Naive thymus-derived CD8-positive, alpha-beta T cell (primary cell): ENCODE results near the gene AGAP6. TPM values are rescaled to one million over a fixed set of nuclear protein-coding genes. Genes with fewer than 3 reads are reported as not detected.
"Not testable (repeated sequence)": the region's sequence is repeated elsewhere in the genome, so short reads cannot be mapped to it uniquely, and the experiment has no call there.

Source experiments
- ATAC-seq, 2 donors: fragments of 150-1000 bp; cut with Tn5 transposase in 1 of 2; sonication (Bioruptor Pico), chemical (Tn5 transposase) in 1 of 2; 1 replicate in 1 of 2; 2 replicates in 1 of 2; pipeline ENCODE4 v1.10.0; 2021; ENCODE audit warnings: mild to moderate bottlenecking in 2 of 2, moderate library complexity in 2 of 2
- POLR2A ChIA-PET: fragments of 350-600 bp; sonication (Branson Sonifier 250); formaldehyde crosslinking; loops from one replicate; lab custom pipeline; 2021; ENCODE audit warnings: antibody characterized with exemption; lab: Charles Lee
- DNase-seq, 10 donors: peaks; one replicate each; pipeline versions ENCODE4 v3.0.0 to v3.0.0-alpha.2; 2020 to 2022
- H3K27ac Mint-ChIP-seq, 10 donors: one replicate each; pipeline ENCODE4 v1.8.0; 2020 to 2022; ENCODE audit warnings: mild to moderate bottlenecking in 10 of 10, mixed read lengths in 10 of 10, moderate library complexity in 4 of 10, inconsistent platforms in 1 of 10
- H3K27me3 Mint-ChIP-seq, 5 donors: one replicate each; pipeline ENCODE4 v1.8.0; 2021 to 2022; ENCODE audit warnings: mixed read lengths in 5 of 5
- H3K36me3 Mint-ChIP-seq, 3 donors: one replicate each; pipeline ENCODE4 v1.8.0; 2020 to 2022; ENCODE audit warnings: mixed read lengths in 3 of 3, mild to moderate bottlenecking in 2 of 3, inconsistent platforms in 1 of 3
- H3K4me1 Mint-ChIP-seq, 4 donors: one replicate each; pipeline ENCODE4 v1.8.0; 2021 to 2022; ENCODE audit warnings: mixed read lengths in 4 of 4
- H3K4me3 Mint-ChIP-seq, 10 donors: one replicate each; pipeline ENCODE4 v1.8.0; 2020 to 2022; ENCODE audit warnings: mild to moderate bottlenecking in 10 of 10, mixed read lengths in 10 of 10, moderate library complexity in 6 of 10, inconsistent platforms in 1 of 10
- H3K9me3 Mint-ChIP-seq, 9 donors: one replicate each; pipeline ENCODE4 v1.8.0; 2020 to 2022; ENCODE audit warnings: mixed read lengths in 9 of 9, mild to moderate bottlenecking in 3 of 9, inconsistent platforms in 1 of 9, moderate library complexity in 1 of 9
- polyA plus RNA-seq, 3 donors: library from polyadenylated mRNA; unstranded; fragments of 300-500 nt; fragmentation: Illumina TruSeq; gene quantifications; one replicate each; pipeline ENCODE4 v1.2.3, GENCODE V29; 2021
- total RNA-seq, 8 experiments: library from RNA in 2 of 8; stranded (reverse) in 2 of 8; gene quantifications; one replicate each; pipeline ENCODE4 v1.2.3 and lab custom pipeline; 2021 to 2026

Gene AGAP6
- total RNA-seq (10 to 100 TPM; 27.2 to 28.6 TPM), polyA plus RNA-seq (1 to 10 TPM in 1 of 3 donors, under 1 TPM in 2; 0.47 to 2.7 (median 0.68) TPM), total RNA-seq (lab: John Stamatoyannopoulos, UW) (1.9 to 4.7 (median 3.1) reads per million in 6 experiments)

GRCh38 chr10:49988376-49988775 lies at the start of gene AGAP6:
AGAP6 (plus strand) TSS chr10:49988406; CDS start chr10:49988716, 310 bp downstream.
- ATAC-seq, DNase-seq, H3K27ac Mint-ChIP-seq, H3K27me3 Mint-ChIP-seq, H3K4me3 Mint-ChIP-seq, H3K9me3 Mint-ChIP-seq, POLR2A ChIA-PET, H3K4me1 Mint-ChIP-seq: not testable (repeated sequence)
- peaks cover 0 to 39% (median 4%) of the 10 kb centered on the region in 3 donors for H3K36me3 Mint-ChIP-seq

DNA sequence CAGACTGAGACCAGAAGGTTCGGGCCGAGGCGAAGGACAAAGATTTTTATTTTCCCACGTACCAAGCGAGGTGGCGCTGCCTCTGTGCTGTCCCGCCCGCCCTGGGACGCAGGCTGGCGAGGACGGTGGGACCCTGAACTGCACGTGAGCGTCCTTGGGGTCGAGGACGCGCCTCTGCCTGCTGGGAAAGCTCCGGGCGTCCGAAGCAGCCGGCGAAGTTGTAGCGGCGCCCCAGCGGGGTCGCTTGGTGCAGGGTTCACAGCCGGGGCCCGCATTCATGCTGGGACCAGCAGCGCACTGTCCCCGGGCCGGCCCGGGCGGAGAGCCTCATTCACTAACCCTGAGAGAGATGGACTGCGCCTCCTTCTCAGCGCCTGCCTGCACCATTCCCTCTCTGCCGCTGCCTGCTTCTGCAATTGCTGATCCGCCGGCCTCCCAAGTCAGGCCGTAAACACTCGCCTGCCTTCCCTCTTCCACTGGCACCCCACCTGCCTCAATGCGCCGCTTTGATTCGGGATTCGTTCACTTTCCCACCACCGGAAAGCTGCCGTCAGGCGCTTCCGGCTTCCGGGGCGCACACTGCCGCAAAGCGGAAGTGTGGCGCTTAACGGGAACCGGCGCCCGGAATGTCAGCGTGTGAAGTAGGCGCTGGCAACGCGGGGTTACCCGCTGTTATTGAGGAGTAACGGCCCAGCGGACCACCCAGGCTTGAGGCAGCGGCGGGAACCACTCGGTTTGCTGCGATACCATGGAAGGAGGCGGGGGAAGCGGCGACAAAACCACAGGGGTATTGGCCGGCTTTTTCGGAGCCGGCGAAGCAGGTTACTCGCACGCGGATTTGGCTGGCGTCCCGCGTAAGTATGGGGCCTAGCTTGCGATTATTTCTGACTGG lies 46.5 kb upstream of the AGAP6 start, which contains the start of the genes PARG and TIMM23B:
Gene PARG, minus strand, starts transcription at position 581 of the 892 bp plus-strand sequence. Its CDS starts 302 bp downstream, at position 279.
Gene TIMM23B, plus strand, starts transcription at position 607 of the 892 bp plus-strand sequence. Its CDS starts 142 bp downstream, at position 749.
- peak; percentile 86 for ATAC-seq
- Mint-ChIP-seq H3K4me3 (peak within 1 kb of the TSS; percentile 97 to 100 (median 100)), H3K4me1 (peaks cover 11 to 49% (median 48%) of the 10 kb centered on the region in 4 donors), H3K27ac (peak within 1 kb of the TSS; percentile 91 to 99 (median 96)), H3K36me3 (peaks cover 0 to 20% (median 0%) of the 10 kb centered on the region in 3 donors)
- DNase-seq: peak; percentile 70 to 87 (median 79)
- H3K9me3 Mint-ChIP-seq, H3K27me3 Mint-ChIP-seq, POLR2A ChIA-PET: not testable (repeated sequence)

- H3K9me3 Mint-ChIP-seq, H3K27me3 Mint-ChIP-seq, POLR2A ChIA-PET: not testable (repeated sequence)
- peak overlapping the region; percentile 91 to 99 (median 96) for H3K27ac Mint-ChIP-seq
- peak overlapping the region; percentile 97 to 100 (median 100) for H3K4me3 Mint-ChIP-seq
- H3K4me1 Mint-ChIP-seq: peaks cover 11 to 49% (median 48%) of the 10 kb centered on the region in 4 donors
- H3K36me3 Mint-ChIP-seq: peaks cover 0 to 26% (median 2%) of the 10 kb centered on the region in 3 donors
- peak in 1 of 2 donors; percentile 10 for ATAC-seq
- DNase-seq: peak in 1 of 10 donors; percentile 1
Measured at GRCh38 chr10:49942339-49942705, 45.9 kb upstream of the AGAP6 start.

DNA sequence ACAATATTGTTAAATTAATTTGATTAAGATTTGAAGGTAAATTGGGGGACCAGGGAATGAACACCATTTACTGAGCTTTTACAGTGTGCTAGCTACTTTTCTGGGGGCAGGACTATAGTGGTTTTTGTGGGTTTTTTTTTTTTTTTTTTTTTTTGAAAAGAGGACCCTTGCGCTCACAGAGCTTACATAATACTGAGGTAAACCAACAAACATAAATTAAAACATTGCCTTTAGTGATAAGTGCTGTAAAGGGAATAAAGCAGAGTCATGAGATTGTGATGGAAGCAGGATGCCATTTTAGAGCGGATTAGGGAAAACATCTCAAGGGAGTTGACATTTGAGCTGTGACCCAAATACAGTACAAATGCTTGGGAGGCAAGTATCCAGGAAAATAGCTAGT lies 44.6 kb upstream of the AGAP6 start:
- Mint-ChIP-seq H3K36me3 (peaks cover 0 to 29% (median 2%) of the 10 kb centered on the region in 3 donors), H3K27ac (peak overlapping the region in 2 of 10 donors; percentile 8 to 11), H3K4me3 (peak overlapping the region in 7 of 10 donors; percentile 14 to 100 (median 28)), H3K4me1 (peaks cover 13 to 48% (median 40%) of the 10 kb centered on the region in 4 donors)
- POLR2A ChIA-PET, H3K9me3 Mint-ChIP-seq, DNase-seq, ATAC-seq, H3K27me3 Mint-ChIP-seq: not testable (repeated sequence)

DNA sequence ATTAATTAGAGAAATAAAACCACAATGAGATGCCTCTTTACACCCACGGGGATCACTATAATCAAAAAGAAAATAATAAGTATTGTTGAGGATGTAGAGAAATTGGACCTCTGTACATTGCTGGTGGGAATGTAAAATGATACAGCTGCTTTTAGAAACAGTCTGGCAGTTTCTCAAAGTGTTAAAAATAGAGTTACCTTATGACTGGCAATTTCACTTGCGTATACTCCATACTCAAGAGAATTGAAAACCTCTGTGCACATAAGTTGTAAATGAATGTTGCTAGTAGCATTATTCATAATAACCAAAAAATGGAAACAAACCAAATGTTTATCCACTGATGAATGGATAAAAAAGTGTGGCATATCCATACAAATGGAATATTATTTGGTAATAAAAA lies 40.1 kb upstream of the AGAP6 start:
- H3K27ac Mint-ChIP-seq, H3K4me3 Mint-ChIP-seq, POLR2A ChIA-PET, DNase-seq, H3K9me3 Mint-ChIP-seq, H3K27me3 Mint-ChIP-seq, ATAC-seq: not testable (repeated sequence)
- Mint-ChIP-seq H3K4me1 (peaks cover 8 to 15% (median 10%) of the 10 kb centered on the region in 4 donors), H3K36me3 (peaks cover 0 to 47% (median 2%) of the 10 kb centered on the region in 3 donors)

DNA sequence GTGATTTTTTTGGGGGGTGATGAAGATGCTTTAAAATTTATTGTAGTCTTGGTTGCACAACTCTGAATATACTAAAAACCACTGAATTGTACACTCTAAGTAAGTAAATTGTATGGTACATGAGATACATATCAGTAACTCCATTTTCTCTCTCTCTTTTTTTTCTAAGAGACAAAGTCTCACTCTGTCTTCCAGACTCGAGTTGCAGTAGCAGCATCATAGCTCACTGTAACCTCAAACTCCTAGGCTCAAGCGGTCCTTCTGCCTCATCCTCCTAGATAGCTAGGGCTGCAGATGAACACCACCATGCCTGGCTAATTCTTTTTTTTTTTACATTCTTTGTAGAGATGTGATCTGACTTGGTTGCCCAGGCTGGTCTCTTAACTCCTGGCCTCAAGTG lies 39.5 kb upstream of the AGAP6 start:
- H3K27ac Mint-ChIP-seq, POLR2A ChIA-PET, H3K27me3 Mint-ChIP-seq, DNase-seq, H3K4me3 Mint-ChIP-seq, H3K9me3 Mint-ChIP-seq, ATAC-seq: not testable (repeated sequence)
- H3K4me1 Mint-ChIP-seq: peaks cover 6 to 12% (median 7%) of the 10 kb centered on the region in 4 donors
- H3K36me3 Mint-ChIP-seq: peaks cover 0 to 52% (median 2%) of the 10 kb centered on the region in 3 donors

GRCh38 chr10:49952006-49952405 lies 36.2 kb upstream of the AGAP6 start:
- DNase-seq, H3K27ac Mint-ChIP-seq, ATAC-seq, H3K4me1 Mint-ChIP-seq, POLR2A ChIA-PET, H3K4me3 Mint-ChIP-seq, H3K9me3 Mint-ChIP-seq, H3K27me3 Mint-ChIP-seq: not testable (repeated sequence)
- H3K36me3 Mint-ChIP-seq: peaks cover 3 to 56% (median 3%) of the 10 kb centered on the region in 3 donors

DNA sequence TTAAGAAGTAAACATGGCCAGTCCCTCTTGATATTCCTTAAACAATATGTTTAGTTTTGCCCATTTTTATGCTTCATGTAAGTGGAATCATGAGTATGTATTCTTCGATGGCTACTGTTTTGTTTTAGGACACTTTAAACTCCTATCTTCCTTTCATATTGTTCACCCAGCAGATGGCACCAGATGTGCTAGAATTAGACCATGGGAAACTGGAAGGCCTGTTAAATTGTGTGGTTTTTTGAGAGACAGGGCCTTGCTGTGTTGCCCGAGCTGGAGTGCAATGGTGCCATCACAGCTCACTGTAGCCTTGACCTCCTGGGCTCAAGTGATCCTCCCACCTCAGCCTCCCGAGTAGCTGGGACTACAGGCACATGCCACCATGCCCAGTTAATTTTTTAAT lies 35.1 kb upstream of the AGAP6 start:
- H3K27ac Mint-ChIP-seq, H3K4me3 Mint-ChIP-seq, DNase-seq, POLR2A ChIA-PET, H3K27me3 Mint-ChIP-seq, H3K9me3 Mint-ChIP-seq, H3K4me1 Mint-ChIP-seq, ATAC-seq: not testable (repeated sequence)
- H3K36me3 Mint-ChIP-seq: peaks cover 3 to 55% (median 3%) of the 10 kb centered on the region in 3 donors

DNA sequence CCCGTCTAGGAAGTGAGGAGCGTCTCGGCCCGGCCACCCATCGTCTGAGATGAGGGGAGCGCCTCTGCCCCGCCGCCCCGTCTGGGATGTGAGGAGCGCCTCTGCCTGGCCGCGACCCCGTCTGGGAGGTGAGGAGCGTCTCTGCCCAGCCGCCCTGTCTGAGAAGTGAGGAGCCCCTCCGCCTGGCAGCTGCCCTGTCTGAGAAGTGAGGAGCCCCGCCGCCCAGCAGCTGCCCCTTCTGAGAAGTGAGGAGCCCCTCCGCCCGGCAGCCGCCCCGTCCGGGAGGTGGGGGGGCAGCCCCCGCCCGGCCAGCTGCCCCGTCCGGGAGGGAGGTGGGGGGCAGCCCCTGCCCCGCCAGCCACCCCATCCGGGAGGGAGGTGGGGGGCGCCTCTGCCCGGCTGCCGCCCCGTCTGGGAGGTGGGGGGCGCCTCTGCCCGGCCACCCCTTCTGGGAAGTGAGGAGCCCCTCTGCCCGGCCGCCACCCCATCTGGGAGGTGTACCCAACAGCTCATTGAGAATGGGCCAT lies 17.8 kb upstream of the AGAP6 start:
- H3K27me3 Mint-ChIP-seq, H3K27ac Mint-ChIP-seq, POLR2A ChIA-PET, H3K4me1 Mint-ChIP-seq, DNase-seq, H3K4me3 Mint-ChIP-seq, ATAC-seq, H3K9me3 Mint-ChIP-seq: not testable (repeated sequence)
- peaks cover 0 to 36% (median 3%) of the 10 kb centered on the region in 3 donors for H3K36me3 Mint-ChIP-seq

- H3K9me3 Mint-ChIP-seq, ATAC-seq, DNase-seq, H3K4me3 Mint-ChIP-seq, H3K27me3 Mint-ChIP-seq, POLR2A ChIA-PET, H3K4me1 Mint-ChIP-seq, H3K27ac Mint-ChIP-seq: not testable (repeated sequence)
- H3K36me3 Mint-ChIP-seq: peaks cover 0 to 33% (median 3%) of the 10 kb centered on the region in 3 donors
Measured at GRCh38 chr10:49971466-49971865, 16.7 kb upstream of the AGAP6 start.

DNA sequence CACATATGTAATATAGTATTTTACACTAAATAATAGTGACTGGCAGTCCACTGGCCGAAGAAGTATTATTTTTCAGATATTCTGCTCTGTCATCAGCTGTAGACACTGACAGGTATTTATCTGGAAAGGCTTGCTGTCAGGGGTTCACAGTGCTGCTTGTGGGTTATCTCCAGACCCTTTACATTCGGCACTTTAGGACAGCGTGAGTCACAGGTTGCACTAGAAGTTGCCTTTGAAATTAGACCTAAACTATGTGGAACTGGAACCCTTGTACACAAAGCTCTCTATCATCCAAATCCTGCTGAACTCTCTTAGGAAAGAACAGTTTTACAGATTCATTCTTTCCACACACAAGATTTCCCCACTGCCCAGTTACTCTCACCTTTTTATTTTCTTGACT lies 16.1 kb upstream of the AGAP6 start:
- peaks cover 0 to 33% (median 3%) of the 10 kb centered on the region in 3 donors for H3K36me3 Mint-ChIP-seq

DNA sequence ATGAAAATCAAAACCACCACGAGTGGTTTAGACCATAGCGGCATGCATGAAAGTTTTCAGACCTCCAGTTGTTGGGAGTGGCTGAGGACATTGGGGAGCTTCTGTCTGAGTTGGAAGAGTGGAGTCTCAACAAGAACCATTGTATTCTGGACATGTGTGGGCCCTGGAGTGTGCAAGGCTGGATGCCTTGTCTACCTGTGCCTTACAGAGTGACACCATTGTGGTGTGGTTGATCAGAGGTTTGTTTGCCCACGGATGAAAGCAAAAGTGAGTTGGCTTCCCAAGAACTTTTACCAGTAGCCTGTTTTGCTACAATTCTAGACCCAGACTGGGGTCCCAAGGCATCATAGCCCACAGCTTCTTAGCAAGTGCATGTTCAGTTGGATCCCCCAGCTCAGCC lies 10.4 kb upstream of the AGAP6 start:
- H3K4me3 Mint-ChIP-seq, H3K27me3 Mint-ChIP-seq, DNase-seq, POLR2A ChIA-PET, H3K9me3 Mint-ChIP-seq, H3K27ac Mint-ChIP-seq, H3K4me1 Mint-ChIP-seq, ATAC-seq: not testable (repeated sequence)
- peaks cover 0 to 31% (median 3%) of the 10 kb centered on the region in 3 donors for H3K36me3 Mint-ChIP-seq

More for the DNA sequence above, 16.1 kb upstream of the AGAP6 start:
- DNase-seq, POLR2A ChIA-PET, H3K9me3 Mint-ChIP-seq, H3K27me3 Mint-ChIP-seq, ATAC-seq, H3K4me1 Mint-ChIP-seq, H3K4me3 Mint-ChIP-seq, H3K27ac Mint-ChIP-seq: not testable (repeated sequence)
